Panc1 (cell line): ENCODE measurements around the gene NDUFV1. TPM values are rescaled to one million over a fixed set of nuclear protein-coding genes. Genes with fewer than 3 reads are reported as not detected.

Experiments used
- ATAC-seq: fragments of 200-7000 bp; cut with Tn5 transposase; 2 replicates; pipeline ENCODE4 v1.9.1; 2020; ENCODE audit warnings: mild to moderate bottlenecking, moderate library complexity
- BruUV-seq: library from RNA; stranded (reverse); fragments of 400-500 nt; replicated peaks from 2 replicates; lab custom pipeline; 2021; lab: Mats Ljungman, UMichigan
- CTCF ChIA-PET: fragments of 300-600 bp; sonication (Branson Sonifier 250); formaldehyde crosslinking; loops from one replicate; lab custom pipeline; 2022; ENCODE audit warnings: antibody characterized with exemption; lab: Charles Lee
- POLR2A ChIA-PET: fragments of 300-600 bp; sonication (Branson Sonifier 250); formaldehyde crosslinking; loops from one replicate; lab custom pipeline; 2022; ENCODE audit warnings: antibody characterized with exemption; lab: Charles Lee
- DNase-seq: peaks from one replicate; pipeline ENCODE4 v3.0.0-alpha.2; 2010; ENCODE audit warnings: low read depth, low spot score
- H3K27ac ChIP-seq: 2 replicates; pipeline ENCODE4 v1.5.1; 2011; ENCODE audit warnings: mild to moderate bottlenecking, low read length, inconsistent platforms
- H3K27me3 ChIP-seq: fragments of 200-500 bp; sonication (Bioruptor generic); 2 replicates; pipeline ENCODE4 v1.6.0; 2014; ENCODE audit warnings: low read length, inconsistent platforms; ENCODE audit not compliant: control insufficient read depth, insufficient read depth
- H3K36me3 ChIP-seq: fragments of 200-500 bp; sonication (Bioruptor generic); 2 replicates; pipeline ENCODE4 v1.5.1; 2014; ENCODE audit warnings: inconsistent platforms, mild to moderate bottlenecking, low read length, moderate library complexity; ENCODE audit not compliant: control insufficient read depth, insufficient read depth
- H3K4me1 ChIP-seq: 2 replicates; pipeline ENCODE4 v1.5.1; 2011; ENCODE audit warnings: inconsistent platforms, mild to moderate bottlenecking, low read length, moderate library complexity; ENCODE audit not compliant: control insufficient read depth, insufficient read depth
- H3K4me3 ChIP-seq, 2 experiments: 2 replicates each; pipeline ENCODE4 v1.5.1; 2011 to 2012; ENCODE audit warnings: low read depth in 2 of 2, low read length in 2 of 2, mild to moderate bottlenecking in 2 of 2, inconsistent platforms in 1 of 2, moderate library complexity in 1 of 2
- H3K9me3 ChIP-seq: fragments of 200-500 bp; sonication (Bioruptor generic); 2 replicates; pipeline ENCODE4 v1.5.1; 2014; ENCODE audit warnings: low read depth, mild to moderate bottlenecking, inconsistent platforms, low read length, moderate library complexity; ENCODE audit not compliant: control insufficient read depth, insufficient read depth
- CTCF ChIP-seq: fragments of 450-650 bp; IDR thresholded peaks from 2 replicates; pipeline ENCODE4 v1.5.1; 2017; ENCODE audit warnings: mild to moderate bottlenecking
- POLR2AphosphoS5 ChIP-seq: IDR thresholded peaks from 2 replicates; pipeline ENCODE4 v1.6.1; 2012; ENCODE audit warnings: mild to moderate bottlenecking, low read depth, low read length, moderate library complexity
- REST ChIP-seq, 2 experiments: IDR thresholded peaks; 2 replicates each; pipeline ENCODE4 v1.6.1; 2011 to 2012; ENCODE audit warnings: low read depth in 2 of 2, control low read depth in 1 of 2, low read length in 1 of 2, mild to moderate bottlenecking in 1 of 2, moderate library complexity in 1 of 2; ENCODE audit not compliant: insufficient read depth in 1 of 2
- SIN3A ChIP-seq: IDR thresholded peaks from 2 replicates; pipeline ENCODE4 v1.6.1; 2012; ENCODE audit warnings: low read depth, mild to moderate bottlenecking, low read length, moderate library complexity, borderline replicate concordance; ENCODE audit not compliant: insufficient read depth
- TCF7L2 ChIP-seq: IDR thresholded peaks from 2 replicates; pipeline ENCODE4 v1.6.1; 2011; ENCODE audit warnings: mild to moderate bottlenecking, low read depth, low read length, inconsistent platforms
- in situ Hi-C: cut with HindIII; loops from 2 replicates; pipeline ENCODE4 v1.10.0; 2016; ENCODE audit warnings: low sequenced_read_pairs, low pct_unique_long_range_greater_than_20kb
- intact Hi-C: fragments of 100-400 bp; cut with micrococcal nuclease; formaldehyde crosslinking; loops from one replicate; pipeline ENCODE4 v1.10.0; 2022; ENCODE audit not compliant: unreplicated experiment
- total RNA-seq: library from RNA; stranded (reverse); gene quantifications from one replicate; pipeline ENCODE4 v1.2.1, GENCODE V29; 2021; ENCODE audit not compliant: unreplicated experiment

Gene NDUFV1
- total RNA-seq, 1 experiment from 2014 or later: 281 TPM

- peak overlapping the region; percentile 66 to 67 for H3K4me3 ChIP-seq
- no peaks in the 10 kb centered on the region for H3K9me3 ChIP-seq
- peaks cover 13% of the 10 kb centered on the region; the same call in 1 of the 2 replicates for H3K4me1 ChIP-seq
- no peaks in the 10 kb centered on the region for H3K27me3 ChIP-seq
- CTCF ChIA-PET: interaction anchor here (0.6 to 3.8 kb wide), 9 partner anchors 9 to 778 kb away, joined by 3 to 23 read pairs (median 4); no protein-coding TSS in a partner anchor
- TF ChIP-seq CTCF: 0 out of 2 replicates have a peak, but pooled peaks have one; percentile 1
- TF ChIP-seq POLR2AphosphoS5: no peak
- TF ChIP-seq TCF7L2: no peak
- POLR2A ChIA-PET: no interaction called here
- DNase-seq (no peak), ATAC-seq (no peak)
- BruUV-seq: no TSS peak
- intact Hi-C loops (no loop called here), in situ Hi-C loops (no loop called here)
- no peaks in the 10 kb centered on the region for H3K36me3 ChIP-seq
- H3K27ac ChIP-seq: no peak overlapping the region
Observed at GRCh38 chr11:67628710-67629385, 22.1 kb downstream of the NDUFV1 start.

- H3K9me3 ChIP-seq: no peaks in the 10 kb centered on the region
- POLR2A ChIA-PET: interaction anchor here (0.7 kb wide), 3 partner anchors 35 to 473 kb away, joined by 3 to 5 read pairs (median 4); no protein-coding TSS in a partner anchor
- intact Hi-C loops: no loop called here
- DNase-seq (no peak), ATAC-seq (peak; percentile 84)
- H3K4me1 ChIP-seq: peaks cover 13% of the 10 kb centered on the region; the same call in 1 of the 2 replicates
- H3K27ac ChIP-seq: peak within 1 kb of the TSS; percentile 48
- H3K27me3 ChIP-seq: no peaks in the 10 kb centered on the region
- in situ Hi-C loops: no loop called here
- CTCF ChIA-PET: interaction anchor here (0.6 to 3.8 kb wide), 15 partner anchors 14 to 777 kb away, joined by 3 to 23 read pairs (median 4); no protein-coding TSS in a partner anchor
- H3K4me3 ChIP-seq: peak within 1 kb of the TSS; percentile 71 to 73
- TF ChIP-seq TCF7L2 (0 out of 2 replicates have a peak, but pooled peaks have one; percentile 66), CTCF (peak; percentile 99), REST (IDR thresholded peaks at IDR 0.05; ENCODE audit: insufficient read depth in 1 of 2, low read depth in 2 of 2, low read length in 1 of 2) (no peak), SIN3A (peak; percentile 34; the same call in 1 of the 2 replicates)
- no peaks in the 10 kb centered on the region for H3K36me3 ChIP-seq
- no TSS peak for BruUV-seq
Observed at GRCh38 chr11:67629386-67630227, 22.9 kb downstream of the NDUFV1 start, which contains the start of gene NUDT8. TSS of gene NUDT8 (minus strand) at chr11:67629937. CDS start at chr11:67629911, 26 bp downstream.
